Astrocyte (in vitro differentiated cells and primary cell): ENCODE results near the gene SLC6A4.

Source experiments
- CTCF ChIP-seq: IDR thresholded peaks from 2 replicates; pipeline ENCODE4 v1.5.1; 2011; ENCODE audit warnings: low read depth, mild to moderate bottlenecking, inconsistent platforms, low read length, moderate library complexity; ENCODE audit not compliant: insufficient read depth
- EZH2 ChIP-seq: IDR thresholded peaks from 2 replicates; pipeline ENCODE4 v1.6.1; 2012; ENCODE audit warnings: mild to moderate bottlenecking, low read length, inconsistent platforms; ENCODE audit not compliant: insufficient read depth

DNA sequence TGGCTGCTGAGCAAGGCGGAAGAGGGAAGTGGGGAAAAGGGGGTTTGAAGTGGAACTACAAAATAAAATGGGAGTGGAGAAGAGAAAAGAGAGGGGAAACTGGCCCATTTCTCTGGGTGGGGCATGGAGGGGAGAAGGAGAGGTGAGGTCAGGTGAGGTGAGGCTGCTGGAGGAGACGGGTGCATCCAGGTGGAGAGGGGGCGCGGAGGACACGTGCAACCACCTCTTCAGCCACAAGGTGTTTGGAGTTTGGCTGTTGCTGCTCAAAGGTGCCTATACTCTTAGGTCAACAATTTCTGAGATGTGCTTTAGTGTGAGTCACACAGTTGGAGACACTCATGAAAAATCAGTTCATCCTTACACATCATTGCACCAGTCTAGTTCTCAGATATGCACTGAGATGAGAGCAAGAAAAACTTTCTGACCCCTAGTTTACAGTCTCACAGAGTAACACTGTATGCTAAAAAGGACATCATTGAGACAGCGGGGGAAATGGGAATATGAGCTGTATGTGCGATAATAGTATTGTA is 4.8 kb downstream of the SLC6A4 start:
- TF ChIP-seq CTCF (no peak), EZH2 (no peak)
